HG02763 (cell line): ENCODE results near the gene C16orf87.
A peak's percentile ranks its signal among the peaks of the same experiment; 100 is the strongest.
"Not testable (repeated sequence)": the region's sequence is repeated elsewhere in the genome, so short reads cannot be mapped to it uniquely, and the experiment has no call there.

ENCODE experiments used
- ATAC-seq: cut with Tn5 transposase; IDR thresholded peaks from one replicate; pipeline ENCODE4 v1.9.1; 2021; ENCODE audit warnings: mild to moderate bottlenecking, moderate library complexity; ENCODE audit not compliant: unreplicated experiment

C16orf87 gene, protein sequence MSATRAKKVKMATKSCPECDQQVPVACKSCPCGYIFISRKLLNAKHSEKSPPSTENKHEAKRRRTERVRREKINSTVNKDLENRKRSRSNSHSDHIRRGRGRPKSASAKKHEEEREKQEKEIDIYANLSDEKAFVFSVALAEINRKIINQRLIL

DNA sequence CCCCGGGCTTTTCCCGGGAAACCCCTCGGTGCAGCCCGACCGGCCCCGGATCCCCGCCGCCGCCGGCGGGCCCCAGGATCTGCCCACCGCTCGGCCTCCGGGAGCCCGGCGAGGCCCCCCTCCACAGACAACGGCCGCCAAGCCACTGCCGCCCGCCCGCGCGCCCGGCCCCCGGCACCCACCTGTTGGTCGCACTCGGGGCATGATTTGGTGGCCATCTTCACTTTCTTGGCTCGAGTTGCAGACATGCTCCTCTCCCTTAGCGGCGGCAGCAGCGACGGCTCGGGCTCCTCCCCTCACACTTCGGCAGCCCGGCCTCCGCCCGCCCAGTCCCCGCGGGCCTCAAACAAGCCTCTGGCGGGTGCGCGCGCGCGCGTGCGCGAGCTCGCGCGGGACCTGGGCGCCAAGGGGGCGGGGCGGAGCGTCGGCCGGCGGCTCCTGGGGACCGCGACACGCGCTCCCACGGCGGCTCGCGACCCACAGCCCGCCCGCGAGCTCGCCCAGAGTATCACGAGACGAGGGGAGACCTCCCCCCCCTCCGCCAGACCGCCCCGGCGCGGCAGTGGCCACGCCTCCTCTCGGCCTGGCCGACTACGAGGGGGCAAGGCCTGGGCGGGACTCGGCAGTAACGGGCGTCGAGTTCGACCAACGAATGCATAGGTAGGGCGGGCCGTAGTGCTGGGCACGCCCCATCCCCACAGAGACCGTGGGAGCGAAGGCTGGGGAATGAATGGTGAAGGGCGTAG, at the start of gene C16orf87:
Gene C16orf87, minus strand, starts transcription at position 279 of the 746 bp plus-strand sequence. Its CDS starts 31 bp downstream, at position 248.
- peak; percentile 93 for ATAC-seq

GRCh38 chr16:46875243-46875642, 44.3 kb upstream of the C16orf87 start:
- ATAC-seq = no peak

DNA sequence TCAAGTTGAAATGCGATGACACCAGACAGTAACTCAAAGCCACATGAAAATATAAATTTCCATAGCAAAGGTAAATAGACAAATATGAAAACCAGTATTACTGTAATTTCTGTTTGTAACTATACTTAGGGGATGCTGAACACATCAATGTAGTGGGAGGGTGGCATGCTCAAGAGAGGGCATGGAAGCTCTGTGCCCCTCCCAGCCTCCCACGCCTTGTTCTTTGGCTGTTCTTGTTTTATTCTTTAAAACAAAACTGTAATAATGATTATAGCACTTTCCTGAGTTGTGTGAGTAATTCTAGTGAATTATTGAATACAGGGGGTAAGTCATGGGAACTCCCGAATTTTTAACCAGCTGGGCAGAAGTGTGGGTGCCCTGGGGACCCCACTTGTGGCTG, 42.2 kb upstream of the C16orf87 start:
- ATAC-seq = no peak

- ATAC-seq = no peak
These were observed 40.6 kb upstream of the C16orf87 start for GRCh38 chr16:46871597-46871996.

- not testable (repeated sequence) for ATAC-seq
These were observed 37.9 kb upstream of the C16orf87 start for GRCh38 chr16:46868891-46869290.

DNA sequence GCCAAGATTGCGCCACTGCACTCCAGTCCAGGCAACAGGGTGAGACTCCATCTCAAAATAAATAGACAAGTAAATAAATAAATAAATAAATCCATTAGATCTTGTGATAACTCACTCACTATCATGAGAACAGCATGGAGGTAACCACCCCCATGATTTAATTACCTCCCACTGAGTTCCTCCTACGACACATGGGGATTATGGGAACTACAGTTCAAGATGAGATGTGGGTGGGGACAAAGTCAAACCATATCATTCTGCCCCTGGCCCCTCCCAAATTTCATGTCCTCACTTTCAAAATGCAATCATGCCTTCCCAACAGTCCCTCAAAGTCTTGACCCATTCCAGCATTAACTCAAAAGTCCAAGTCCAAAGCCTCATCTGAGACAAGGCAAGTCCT, 36.5 kb upstream of the C16orf87 start:
- ATAC-seq = not testable (repeated sequence)

DNA sequence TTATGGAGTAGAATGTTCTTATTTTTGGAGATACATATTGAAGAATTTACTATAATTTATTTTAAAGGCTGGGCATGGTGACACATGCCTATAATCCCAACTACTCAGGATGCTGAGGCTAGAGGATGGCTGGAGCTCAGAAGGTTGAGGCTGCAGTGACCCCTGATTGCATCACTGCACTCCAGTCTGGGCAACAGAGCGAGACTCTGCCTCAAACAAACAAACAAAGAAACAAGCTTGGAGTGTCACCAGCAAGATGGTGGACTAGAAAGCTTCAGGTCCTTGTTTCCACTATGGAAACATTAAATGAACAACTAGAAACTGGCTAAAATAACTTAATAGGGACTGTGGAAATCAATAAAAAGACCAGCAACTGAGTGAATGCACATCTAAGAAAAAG, 35.3 kb upstream of the C16orf87 start:
- ATAC-seq = no peak

- no peak for ATAC-seq
These were observed 31.8 kb upstream of the C16orf87 start for GRCh38 chr16:46862555-46863447.

GRCh38 chr16:46859719-46860152, 28.8 kb upstream of the C16orf87 start:
- no peak for ATAC-seq

GRCh38 chr16:46858151-46858550, 27.2 kb upstream of the C16orf87 start:
- ATAC-seq = no peak

DNA sequence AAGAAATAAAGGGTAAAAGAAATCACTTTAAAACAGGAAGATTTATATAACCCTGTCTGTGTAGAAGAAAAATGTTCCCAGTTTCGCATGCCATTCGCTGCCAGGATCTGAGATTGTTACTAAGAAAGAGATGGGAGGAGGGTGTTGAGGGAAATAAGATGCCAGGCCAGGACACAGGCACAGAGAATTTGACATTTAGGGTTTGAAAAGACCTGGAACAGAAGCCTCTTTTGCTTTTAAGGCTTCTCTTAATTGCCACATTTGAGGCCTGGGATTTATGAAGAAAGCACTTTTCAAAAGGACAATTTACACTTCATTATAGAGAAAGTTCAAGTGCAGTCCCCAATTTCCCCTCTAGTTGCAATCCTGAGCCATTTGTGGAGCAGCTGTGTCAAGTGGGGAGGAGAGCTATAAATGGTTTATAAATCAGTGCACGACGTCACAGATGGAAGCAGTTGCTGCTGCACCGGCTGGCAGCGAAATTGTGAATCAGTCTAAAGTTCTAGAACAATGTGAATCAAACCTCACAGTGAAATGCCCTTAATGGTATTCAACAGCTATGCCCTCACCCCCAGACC, 26.5 kb upstream of the C16orf87 start:
- no peak for ATAC-seq

DNA sequence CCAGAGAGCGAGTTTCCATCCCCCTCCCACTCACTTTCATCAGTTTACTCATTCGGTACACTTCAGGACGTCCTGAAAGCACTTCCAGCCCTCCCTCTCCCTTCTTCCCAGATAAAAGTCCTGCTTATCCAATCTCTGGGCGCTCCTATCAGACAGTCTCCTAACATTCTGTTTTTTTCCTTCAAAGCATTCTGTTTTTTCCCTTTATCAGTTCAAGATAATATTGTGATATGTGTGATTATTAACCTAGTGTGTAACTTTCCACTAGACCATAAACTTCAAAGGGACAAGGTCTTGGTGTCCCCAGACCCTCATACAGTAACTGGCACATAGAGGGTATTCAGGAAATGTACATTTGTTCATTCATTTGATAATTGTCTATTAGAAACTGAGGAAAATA, 24.4 kb upstream of the C16orf87 start:
- ATAC-seq = no peak

DNA sequence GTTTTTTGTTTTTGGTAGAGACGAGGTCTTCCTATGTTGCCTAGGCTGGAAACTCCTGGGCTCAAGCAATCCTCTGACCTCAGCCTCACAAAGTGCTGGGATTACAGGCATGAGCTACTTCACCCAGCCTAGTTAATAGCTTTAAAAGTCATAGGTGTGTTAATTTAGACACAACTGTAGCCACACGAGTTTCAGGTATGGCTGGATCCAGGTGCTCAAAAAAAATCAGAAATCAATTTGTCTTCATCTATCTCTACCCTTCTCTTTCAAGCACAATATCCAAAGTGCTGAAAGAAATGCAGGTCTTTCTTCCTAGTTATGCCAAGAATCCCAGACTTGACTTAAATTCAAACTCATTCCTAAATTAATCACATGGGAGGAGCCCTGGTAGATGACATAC, 23.9 kb upstream of the C16orf87 start:
- no peak for ATAC-seq

GRCh38 chr16:46853713-46854443, 22.9 kb upstream of the C16orf87 start:
- ATAC-seq = no peak

GRCh38 chr16:46852130-46852529, 21.1 kb upstream of the C16orf87 start:
- ATAC-seq = no peak

- peak; percentile 72 for ATAC-seq
These were observed 19.9 kb upstream of the C16orf87 start for GRCh38 chr16:46850619-46851555.

DNA sequence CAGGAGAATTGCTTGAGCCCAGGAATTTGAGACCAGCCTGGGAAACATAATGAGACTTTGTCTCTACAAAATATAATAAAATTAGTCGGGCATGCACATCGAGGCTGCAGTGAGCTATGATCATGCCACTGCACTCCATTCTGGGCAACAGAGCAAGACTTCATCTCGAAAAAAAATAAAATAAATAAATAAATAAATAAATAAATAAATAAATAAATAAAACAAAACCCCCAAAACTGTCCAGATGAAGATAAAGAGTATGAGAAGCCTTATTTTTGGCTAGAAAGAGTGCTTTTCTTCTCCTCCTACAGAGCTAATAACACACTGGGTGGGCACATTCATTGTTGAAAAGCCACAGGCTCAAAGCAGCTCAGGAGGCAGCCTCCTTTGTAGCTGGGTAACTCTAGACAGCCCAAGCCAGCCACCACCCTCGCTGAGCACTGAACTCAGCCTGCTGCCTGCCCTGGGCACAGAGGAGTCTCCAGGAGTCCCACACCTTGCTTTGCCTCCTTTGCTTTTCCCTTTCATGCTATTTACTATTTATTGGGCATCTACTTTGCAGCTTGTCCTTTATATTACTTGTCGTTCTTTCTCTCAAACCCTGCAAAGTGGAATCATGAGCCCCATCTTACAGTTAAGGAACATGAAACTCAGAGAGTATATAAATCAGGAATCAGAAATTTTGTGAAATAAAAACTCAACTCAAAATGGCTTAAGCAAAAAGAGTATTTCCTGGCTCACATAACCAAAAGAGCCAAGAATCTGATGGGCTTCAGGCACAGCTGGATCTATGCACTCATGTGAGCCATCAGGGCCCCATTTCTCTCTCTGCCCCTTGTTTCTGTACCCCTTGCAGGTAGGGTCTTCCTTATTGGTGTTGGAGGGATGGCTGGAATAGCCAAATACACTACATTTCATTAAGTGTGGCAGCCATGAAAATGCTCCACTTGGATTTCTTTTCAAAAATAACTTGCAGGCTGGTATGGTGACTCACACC, 18.1 kb upstream of the C16orf87 start:
- ATAC-seq = no peak

DNA sequence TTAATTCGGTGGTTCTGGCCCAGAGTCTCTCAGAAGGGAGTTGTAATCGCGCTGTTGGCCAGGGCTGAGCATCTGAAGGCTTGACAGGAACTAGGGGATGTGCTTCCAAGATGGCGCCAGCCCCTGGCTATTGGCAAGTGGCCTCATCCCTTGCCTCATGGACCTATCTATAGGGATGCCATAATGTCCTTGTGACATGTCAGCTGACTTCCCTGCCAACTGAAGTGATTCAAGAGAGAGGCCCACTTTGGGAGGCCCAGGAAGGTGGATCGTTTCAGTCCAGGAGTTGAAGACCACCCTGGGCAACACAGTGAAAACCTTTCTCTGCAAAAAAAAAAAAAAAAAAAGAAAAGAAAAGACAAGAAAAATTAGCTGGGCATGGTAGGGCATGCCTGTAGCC, 15.0 kb upstream of the C16orf87 start:
- ATAC-seq = no peak
